Mucosa of stomach (tissue), 1 donor: ENCODE data around the gene HSPG2.

Experiments
- H3K27me3 ChIP-seq: one replicate; pipeline ENCODE4 v1.7.0; 2013; ENCODE audit warnings: mild to moderate bottlenecking, low read length; ENCODE audit not compliant: control insufficient read depth, insufficient read depth
- H3K36me3 ChIP-seq: one replicate; pipeline ENCODE4 v1.7.0; 2013; ENCODE audit warnings: low read length; ENCODE audit not compliant: control insufficient read depth, insufficient read depth
- H3K4me1 ChIP-seq: one replicate; pipeline ENCODE4 v1.7.0; 2013; ENCODE audit warnings: mild to moderate bottlenecking, low read length; ENCODE audit not compliant: control insufficient read depth, insufficient read depth
- H3K4me3 ChIP-seq: one replicate; pipeline ENCODE4 v1.7.0; 2013; ENCODE audit warnings: low read length
- H3K9ac ChIP-seq: one replicate; pipeline ENCODE4 v1.7.0; 2013; ENCODE audit warnings: mild to moderate bottlenecking, low read length, moderate library complexity
- H3K9me3 ChIP-seq: one replicate; pipeline ENCODE4 v1.7.0; 2013; ENCODE audit warnings: mild to moderate bottlenecking, low read length, moderate library complexity; ENCODE audit not compliant: control insufficient read depth
- donor health status: Pancreatic carcinoma.

Gene HSPG2

DNA sequence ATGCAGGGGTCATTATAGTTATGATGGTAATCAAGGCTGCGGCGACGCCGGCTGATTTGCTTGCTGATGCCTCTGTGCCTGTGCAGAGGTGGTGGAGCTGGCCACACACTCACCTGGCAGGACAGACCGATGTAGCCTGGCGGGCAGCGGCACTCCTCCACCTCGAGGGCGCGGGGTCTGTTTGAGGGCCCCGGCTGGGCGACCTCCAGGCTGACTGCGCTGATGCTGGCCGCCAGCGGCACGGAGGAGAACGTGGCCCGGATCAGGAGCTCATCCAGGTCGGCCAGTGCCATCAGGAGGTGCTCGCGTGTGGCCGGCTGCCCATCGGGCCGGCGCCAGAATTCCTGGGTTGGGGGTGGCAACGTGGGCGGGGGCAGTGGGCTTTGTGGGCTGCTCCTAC lies 72.4 kb downstream of the HSPG2 start:
- Histone ChIP-seq H3K27me3 (no peaks in the 10 kb centered on the region), H3K4me3 (no peak overlapping the region), H3K9ac (no peak overlapping the region), H3K36me3 (peaks cover 17% of the 10 kb centered on the region), H3K9me3 (no peaks in the 10 kb centered on the region), H3K4me1 (peaks cover 13% of the 10 kb centered on the region)

DNA sequence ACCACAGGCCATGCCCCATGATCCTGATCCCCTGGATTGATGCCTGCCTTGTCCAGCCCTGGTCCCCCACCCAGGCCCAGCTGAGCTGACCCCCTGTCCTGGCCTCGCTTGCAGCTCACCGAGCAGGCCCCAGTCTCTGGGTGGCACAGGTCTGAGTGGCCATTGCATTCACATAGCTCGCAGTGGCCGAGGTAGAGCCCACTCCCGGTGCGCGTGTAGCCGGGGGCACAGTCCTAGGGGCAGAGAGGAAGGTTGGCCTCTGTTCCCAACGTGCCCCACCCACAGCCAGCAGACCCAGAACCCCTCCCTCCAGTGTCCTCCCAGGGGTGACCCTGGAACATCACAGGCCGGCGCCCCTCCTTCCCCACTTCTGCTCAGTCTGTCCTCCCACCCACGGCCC lies 73.1 kb downstream of the HSPG2 start:
- no peaks in the 10 kb centered on the region for H3K27me3 ChIP-seq
- H3K9ac ChIP-seq, result no peak overlapping the region
- peaks cover 17% of the 10 kb centered on the region for H3K36me3 ChIP-seq
- no peak overlapping the region for H3K4me3 ChIP-seq
- no peaks in the 10 kb centered on the region for H3K9me3 ChIP-seq
- H3K4me1 ChIP-seq, result peaks cover 6% of the 10 kb centered on the region

DNA sequence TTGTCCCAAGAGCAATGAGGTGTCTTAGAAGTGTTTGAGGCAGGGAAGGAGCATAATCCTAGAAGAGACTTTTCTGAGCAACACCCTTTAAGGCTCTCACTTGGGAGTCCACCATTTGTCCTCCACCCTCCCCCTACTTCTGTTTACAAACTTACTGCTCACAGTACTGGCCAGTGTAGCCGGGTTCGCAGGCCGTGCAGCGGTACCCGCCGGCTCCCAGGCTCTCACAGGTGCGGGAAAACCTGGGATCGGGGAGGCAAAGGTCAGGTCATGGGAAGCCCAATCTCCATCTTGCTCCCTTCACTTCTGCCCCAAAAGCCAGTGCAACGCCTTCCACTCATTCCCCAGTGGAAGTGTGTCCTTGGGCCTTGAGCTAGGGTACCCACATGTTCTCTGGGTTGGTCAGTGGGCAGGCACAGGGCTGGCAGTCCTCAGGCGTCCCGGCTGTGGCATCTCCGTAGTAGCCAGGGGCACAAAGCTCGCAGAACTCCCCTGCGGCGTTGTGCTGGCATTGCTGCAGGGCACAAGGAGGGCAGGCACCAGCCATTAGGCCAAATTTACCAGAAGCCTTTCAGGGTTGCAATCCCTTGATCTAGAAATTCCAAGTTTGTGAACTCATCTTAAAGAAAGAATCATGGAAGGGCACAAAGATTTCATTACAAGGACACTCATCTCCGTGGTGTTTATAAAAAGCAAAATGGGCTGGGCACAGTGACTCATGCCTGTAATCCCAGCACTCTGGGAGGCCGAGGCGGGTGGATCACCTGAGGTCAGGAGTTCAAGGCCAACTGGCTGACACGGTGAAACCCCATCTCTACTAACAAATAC lies 75.3 kb downstream of the HSPG2 start:
- peaks cover 25% of the 10 kb centered on the region for H3K36me3 ChIP-seq
- H3K9ac ChIP-seq, result no peak overlapping the region
- no peaks in the 10 kb centered on the region for H3K9me3 ChIP-seq
- H3K4me3 ChIP-seq, result no peak overlapping the region
- H3K27me3 ChIP-seq, result no peaks in the 10 kb centered on the region
- H3K4me1 ChIP-seq, result no peaks in the 10 kb centered on the region

DNA sequence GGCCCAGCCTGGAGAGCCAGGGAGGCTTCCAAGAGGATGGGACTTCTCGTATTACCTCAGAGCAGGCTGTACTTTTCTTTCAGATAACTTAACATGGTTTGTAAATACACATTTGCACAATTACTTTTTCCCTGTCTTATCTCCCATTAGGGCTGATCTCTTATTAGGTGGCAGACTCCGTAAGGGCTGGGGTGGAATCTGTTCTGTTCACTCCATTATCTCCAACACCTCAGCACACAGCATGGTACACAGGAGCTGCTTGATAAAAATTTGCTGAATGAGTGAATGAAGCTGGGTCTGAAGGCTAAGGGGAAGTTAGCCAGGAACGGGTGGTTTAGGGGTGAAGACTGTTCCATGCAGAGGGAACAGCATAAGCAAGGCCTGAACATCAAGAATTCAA lies 76.1 kb downstream of the HSPG2 start:
- Histone ChIP-seq H3K4me3 (no peak overlapping the region), H3K36me3 (peaks cover 28% of the 10 kb centered on the region), H3K27me3 (no peaks in the 10 kb centered on the region), H3K9ac (no peak overlapping the region), H3K4me1 (no peaks in the 10 kb centered on the region), H3K9me3 (no peaks in the 10 kb centered on the region)

DNA sequence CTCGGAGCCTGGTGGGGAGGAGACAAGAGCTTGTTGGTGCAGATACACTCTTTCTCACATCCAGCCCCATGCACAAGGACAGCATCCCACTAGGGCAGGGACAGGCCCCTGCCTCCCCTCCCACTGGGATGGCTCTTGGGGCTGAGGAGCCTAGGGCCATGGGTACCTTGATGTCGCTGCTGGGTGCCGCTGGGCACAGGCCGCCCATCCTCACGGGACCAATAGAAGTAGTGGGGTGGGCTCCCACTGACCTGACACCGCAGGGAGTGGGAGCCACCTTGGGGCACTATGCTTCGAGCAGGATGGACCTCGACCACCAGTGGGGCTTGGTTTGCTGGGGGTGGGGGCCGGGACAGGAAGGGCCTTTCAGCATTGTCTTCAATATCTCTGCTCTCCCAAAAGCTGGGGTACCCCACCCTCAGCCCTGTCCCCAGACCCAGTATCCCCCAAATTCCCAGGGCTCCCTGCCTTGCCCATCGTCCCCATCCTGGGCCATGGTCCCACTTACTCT lies 77.4 kb downstream of the HSPG2 start:
- H3K9ac ChIP-seq, result no peak overlapping the region
- H3K4me3 ChIP-seq, result no peak overlapping the region
- no peaks in the 10 kb centered on the region for H3K9me3 ChIP-seq
- peaks cover 20% of the 10 kb centered on the region for H3K36me3 ChIP-seq
- H3K4me1 ChIP-seq, result no peaks in the 10 kb centered on the region
- H3K27me3 ChIP-seq, result no peaks in the 10 kb centered on the region

DNA sequence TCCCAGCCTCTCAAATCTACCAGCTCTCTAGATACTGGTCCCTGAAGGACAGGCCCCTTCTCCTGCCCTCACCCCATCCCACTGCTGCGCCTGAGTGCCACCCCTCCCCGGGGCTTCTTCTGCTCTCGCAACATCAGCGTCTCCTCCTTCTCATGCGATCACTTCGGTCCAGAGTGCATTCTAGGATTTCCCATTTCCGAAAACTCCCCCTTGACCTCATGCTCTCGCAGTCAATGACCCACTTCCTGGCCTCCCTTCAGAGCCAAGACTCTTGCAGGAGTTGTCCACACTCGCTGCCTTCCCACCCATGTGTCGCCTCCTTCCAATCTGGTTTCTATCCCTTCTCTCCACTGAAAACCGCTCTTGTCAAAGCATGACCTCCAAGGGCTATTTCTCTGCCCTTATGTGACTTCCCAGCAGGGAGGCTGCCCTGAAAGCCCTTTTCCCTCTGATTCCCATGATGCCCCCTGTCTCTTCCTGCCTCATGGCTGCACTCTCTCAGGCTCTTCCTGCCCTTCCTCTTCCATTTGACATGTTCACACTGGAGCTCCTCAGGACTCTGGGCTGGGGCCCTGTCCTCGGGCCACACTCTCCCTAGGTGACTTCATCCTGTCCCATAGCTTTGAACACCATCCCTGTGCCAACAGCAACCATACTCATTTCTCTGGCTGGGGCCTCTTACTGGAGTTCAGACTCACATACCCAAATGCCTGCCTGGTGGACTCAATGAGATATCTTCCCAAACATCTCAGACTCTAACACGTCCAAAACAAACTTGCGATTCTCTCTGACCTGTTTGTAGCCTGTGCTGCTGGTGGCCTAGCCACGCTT lies 79.1 kb downstream of the HSPG2 start:
- peaks cover 11% of the 10 kb centered on the region for H3K36me3 ChIP-seq
- no peak overlapping the region for H3K4me3 ChIP-seq
- H3K27me3 ChIP-seq, result no peaks in the 10 kb centered on the region
- no peaks in the 10 kb centered on the region for H3K4me1 ChIP-seq
- H3K9ac ChIP-seq, result no peak overlapping the region
- H3K9me3 ChIP-seq, result no peaks in the 10 kb centered on the region

DNA sequence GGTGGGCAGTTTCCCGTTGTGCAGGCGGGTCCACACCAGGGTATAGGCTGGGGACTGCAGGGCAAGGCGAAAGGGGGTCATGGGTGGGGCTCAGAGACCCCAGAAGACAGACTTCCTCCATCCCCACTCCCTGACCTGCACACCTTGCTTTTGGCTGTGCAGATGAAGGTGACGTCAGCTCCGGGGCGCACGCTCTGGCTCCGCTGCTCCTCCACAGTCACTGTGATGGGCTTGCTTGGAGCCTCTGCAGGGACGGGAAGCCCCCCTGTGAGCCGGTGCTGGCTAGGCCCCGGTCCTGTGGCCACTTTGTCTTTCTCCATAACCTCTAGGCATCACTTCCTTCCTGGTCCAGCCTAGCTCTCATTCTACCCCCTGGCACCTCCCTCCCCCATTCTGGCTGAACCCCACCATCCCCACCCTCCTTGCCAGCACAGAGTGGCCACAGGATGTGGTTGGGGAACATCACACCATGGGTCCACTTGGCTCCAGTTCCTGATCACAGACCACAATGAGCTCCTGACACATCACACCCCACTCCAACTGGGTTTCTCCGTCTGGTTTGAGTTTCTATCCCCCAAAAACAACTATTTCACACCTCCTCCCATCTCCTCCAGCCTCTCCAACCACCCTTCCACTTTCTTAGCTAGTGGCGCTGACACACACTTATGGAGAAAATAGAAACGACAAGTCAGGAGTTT lies 79.8 kb downstream of the HSPG2 start:
- Histone ChIP-seq H3K4me3 (no peak overlapping the region), H3K9ac (no peak overlapping the region), H3K27me3 (no peaks in the 10 kb centered on the region), H3K9me3 (no peaks in the 10 kb centered on the region), H3K36me3 (peaks cover 17% of the 10 kb centered on the region), H3K4me1 (no peaks in the 10 kb centered on the region)

DNA sequence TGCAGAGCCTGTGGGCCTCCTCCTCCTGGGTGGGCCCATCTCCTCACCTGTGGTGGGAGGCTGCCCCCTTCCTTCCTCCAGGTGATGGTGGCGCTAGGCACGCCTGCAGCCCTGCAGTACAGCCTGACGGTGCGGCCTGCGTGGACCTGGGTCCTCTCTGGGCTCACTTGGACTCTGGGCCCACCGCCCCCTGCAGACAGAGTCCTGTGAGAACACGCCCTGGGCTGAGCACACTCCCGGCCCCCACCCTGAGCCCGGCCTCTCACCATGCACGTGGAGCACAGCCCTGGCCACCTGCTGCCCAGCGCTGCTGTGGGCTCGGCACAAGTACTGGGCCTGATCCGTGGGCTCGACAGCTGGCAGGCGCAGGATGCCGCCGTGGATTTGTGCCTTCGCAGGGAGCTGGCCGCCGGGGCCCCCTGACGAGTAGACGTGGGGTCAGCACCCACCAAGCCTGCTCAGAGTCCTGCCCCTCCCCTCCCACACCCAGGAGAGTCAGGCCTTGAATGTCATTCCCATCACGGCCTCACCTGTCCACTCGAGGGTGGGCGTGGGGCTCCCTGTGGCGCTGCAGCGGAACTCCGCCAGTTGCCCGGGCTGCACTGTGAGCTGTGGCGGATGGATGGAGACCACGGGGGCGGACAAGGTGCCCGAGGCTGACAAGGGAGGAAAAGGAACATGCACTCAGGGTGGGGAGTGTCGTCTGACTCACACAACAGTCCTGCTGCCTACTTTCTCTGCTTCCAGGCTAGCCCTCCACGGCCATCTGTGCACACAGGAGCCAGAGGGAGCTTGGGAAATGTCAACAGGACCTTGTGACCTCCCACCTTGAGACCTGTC lies 81.6 kb downstream of the HSPG2 start:
- H3K27me3 ChIP-seq, result no peaks in the 10 kb centered on the region
- H3K4me3 ChIP-seq, result no peak overlapping the region
- H3K9ac ChIP-seq, result no peak overlapping the region
- no peaks in the 10 kb centered on the region for H3K9me3 ChIP-seq
- peaks cover 28% of the 10 kb centered on the region for H3K36me3 ChIP-seq
- H3K4me1 ChIP-seq, result no peaks in the 10 kb centered on the region

DNA sequence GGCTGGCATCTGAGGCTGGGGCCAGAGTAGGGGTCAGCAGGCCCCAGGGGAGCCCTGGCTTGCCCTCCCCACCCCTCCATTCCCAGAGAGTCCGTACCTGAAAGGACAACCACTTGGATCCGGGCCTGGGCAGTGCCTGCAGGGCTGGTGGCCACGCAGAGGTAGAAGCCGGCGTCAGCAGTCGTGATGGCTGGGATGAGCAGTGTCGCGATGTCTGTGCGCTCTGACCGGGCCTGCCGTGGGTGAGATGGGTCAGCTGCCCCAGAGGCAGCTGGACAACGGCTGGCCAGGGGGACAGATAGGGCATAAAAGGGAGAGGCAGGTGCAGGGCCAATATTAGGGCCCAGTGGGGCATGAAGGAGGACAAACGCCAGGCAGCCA lies 82.4 kb downstream of the HSPG2 start:
- Histone ChIP-seq H3K9me3 (no peaks in the 10 kb centered on the region), H3K27me3 (no peaks in the 10 kb centered on the region), H3K9ac (no peak overlapping the region), H3K4me1 (no peaks in the 10 kb centered on the region), H3K4me3 (no peak overlapping the region), H3K36me3 (peaks cover 28% of the 10 kb centered on the region)

DNA sequence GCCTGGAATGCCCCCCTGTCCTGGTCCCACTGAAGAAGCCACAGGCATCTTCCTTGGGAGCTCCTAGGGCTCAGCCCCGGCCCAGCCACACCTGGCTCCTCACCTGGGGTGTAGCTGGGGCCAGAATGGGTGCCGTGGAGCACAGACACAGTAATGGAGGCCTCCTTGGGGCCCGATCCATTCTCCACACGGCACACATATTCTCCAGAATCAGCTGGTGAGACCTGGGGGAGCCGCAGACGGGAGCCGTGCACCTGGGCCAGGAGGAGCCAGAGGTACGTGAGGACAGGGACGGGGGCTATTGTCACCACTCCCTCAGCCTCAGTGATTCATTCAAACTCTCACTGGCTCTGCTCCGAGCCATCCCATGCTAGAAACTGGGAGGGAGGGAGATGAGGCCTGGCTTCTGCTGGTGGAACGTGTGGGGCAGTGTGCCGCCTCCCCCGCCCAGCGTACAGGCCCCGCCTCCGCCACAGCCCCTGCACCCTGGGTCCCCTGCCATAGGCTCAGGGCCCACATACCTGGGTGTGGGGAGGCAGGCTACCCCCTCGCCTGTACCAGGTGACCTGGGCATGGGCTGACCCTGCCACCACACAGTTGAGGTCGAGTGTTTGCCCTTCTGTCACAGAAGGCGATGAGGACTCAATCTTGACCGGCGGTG lies 82.9 kb downstream of the HSPG2 start:
- Histone ChIP-seq H3K27me3 (no peaks in the 10 kb centered on the region), H3K36me3 (peaks cover 28% of the 10 kb centered on the region), H3K9me3 (no peaks in the 10 kb centered on the region), H3K4me1 (no peaks in the 10 kb centered on the region), H3K4me3 (no peak overlapping the region), H3K9ac (no peak overlapping the region)

DNA sequence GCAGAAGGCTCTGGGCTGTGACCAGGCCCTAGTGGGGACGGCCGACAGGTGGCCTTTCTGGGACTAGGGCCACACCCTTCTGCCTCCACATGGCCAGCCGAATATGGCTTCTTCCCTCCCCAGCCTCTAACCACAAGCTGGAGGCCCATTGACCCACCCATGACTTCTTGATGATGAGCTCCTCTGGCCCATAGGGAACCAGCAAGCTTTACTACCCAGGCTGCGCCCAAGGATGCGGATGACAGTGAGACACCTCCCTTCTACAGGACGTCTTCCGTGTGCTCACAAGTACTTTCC lies 84.0 kb downstream of the HSPG2 start:
- Histone ChIP-seq H3K9me3 (no peaks in the 10 kb centered on the region), H3K36me3 (peaks cover 28% of the 10 kb centered on the region), H3K4me1 (no peaks in the 10 kb centered on the region), H3K27me3 (no peaks in the 10 kb centered on the region), H3K9ac (no peak overlapping the region), H3K4me3 (no peak overlapping the region)
